ENCODE measurements around the gene RNF11. TPM values are rescaled to one million over a fixed set of nuclear protein-coding genes. Genes with fewer than 3 reads are reported as not detected.

The RNF11 gene
- total RNA-seq, 4 donors from 2014 or later: 56.7 to 84.3 (median 76.2) TPM

GRCh38 chr1:51320967-51321923 is 85.2 kb downstream of the RNF11 start:
- no peak overlapping the region for H3K4me3 ChIP-seq
- no peak for DNase-seq (ENCODE audit: low spot score in 2 of 2)
- no peaks in the 10 kb centered on the region for H3K9me3 ChIP-seq
- 88 to 92% methylated on average over 9 to 11 of the region's 11 CpGs for WGBS, 2 donors
- no peak overlapping the region for H3K27ac ChIP-seq
- TF ChIP-seq POLR2A (IDR thresholded peaks at IDR 0.05): no peak
- no peak for TF ChIP-seq EP300 (IDR thresholded peaks at IDR 0.05)
- TF ChIP-seq CTCF (IDR thresholded peaks at IDR 0.05): no peak
- no peaks in the 10 kb centered on the region for H3K4me1 ChIP-seq
- no peaks in the 10 kb centered on the region for H3K27me3 ChIP-seq
- H3K36me3 ChIP-seq: no peaks in the 10 kb centered on the region

- no peak overlapping the region for H3K4me3 ChIP-seq
- 83 to 100% methylated on average over 1 to 2 of the region's 2 CpGs for WGBS, 2 donors
- no peak overlapping the region for H3K27ac ChIP-seq
- peaks cover 0 to 4% of the 10 kb centered on the region in 2 donors for H3K27me3 ChIP-seq
- H3K36me3 ChIP-seq: no peaks in the 10 kb centered on the region
- no peak for TF ChIP-seq CTCF (IDR thresholded peaks at IDR 0.05)
- TF ChIP-seq POLR2A (IDR thresholded peaks at IDR 0.05): no peak
- TF ChIP-seq EP300 (IDR thresholded peaks at IDR 0.05): no peak
- H3K9me3 ChIP-seq: no peaks in the 10 kb centered on the region
- DNase-seq (ENCODE audit: low spot score in 2 of 2): no peak
- H3K4me1 ChIP-seq: no peaks in the 10 kb centered on the region
Observed at GRCh38 chr1:51321924-51322280, 85.8 kb downstream of the RNF11 start.

GRCh38 chr1:51322417-51323101 is 86.5 kb downstream of the RNF11 start:
- TF ChIP-seq CTCF (IDR thresholded peaks at IDR 0.05) (no peak), EP300 (IDR thresholded peaks at IDR 0.05) (no peak), POLR2A (IDR thresholded peaks at IDR 0.05) (no peak)
- Histone ChIP-seq H3K9me3 (no peaks in the 10 kb centered on the region), H3K4me1 (no peaks in the 10 kb centered on the region), H3K4me3 (no peak overlapping the region), H3K27me3 (peaks cover 0 to 8% of the 10 kb centered on the region in 2 donors), H3K36me3 (no peaks in the 10 kb centered on the region), H3K27ac (no peak overlapping the region)
- 81 to 86% methylated on average over 4 of the region's 4 CpGs for WGBS, 2 donors
- DNase-seq (ENCODE audit: low spot score in 2 of 2): no peak

Other genes starting within 250 kb of the RNF11 start
- not detected for gene C1orf185, start 134.0 kb upstream of the RNF11 start, total RNA-seq
- 1 to 10 TPM in 1 of 4 donors, under 1 TPM in 2, not detected in 1; 0.20 to 2.4 (median 0.84) TPM for gene TTC39A, start 94.3 kb downstream of the RNF11 start, total RNA-seq